Activated CD4-positive, alpha-beta T cell treated with anti-CD3 and anti-CD28 coated beads for 48 hours (primary cell): Measurements from ENCODE around the gene STAP1.
"Not testable (repeated sequence)": the region's sequence is repeated elsewhere in the genome, so short reads cannot be mapped to it uniquely, and the experiment has no call there.

ENCODE experiments used
- DNase-seq: peaks from one replicate; pipeline ENCODE4 v3.0.0-alpha.2; 2020

The STAP1 gene, protein sequence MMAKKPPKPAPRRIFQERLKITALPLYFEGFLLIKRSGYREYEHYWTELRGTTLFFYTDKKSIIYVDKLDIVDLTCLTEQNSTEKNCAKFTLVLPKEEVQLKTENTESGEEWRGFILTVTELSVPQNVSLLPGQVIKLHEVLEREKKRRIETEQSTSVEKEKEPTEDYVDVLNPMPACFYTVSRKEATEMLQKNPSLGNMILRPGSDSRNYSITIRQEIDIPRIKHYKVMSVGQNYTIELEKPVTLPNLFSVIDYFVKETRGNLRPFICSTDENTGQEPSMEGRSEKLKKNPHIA

GRCh38 chr4:67558493-67558892, at the start of gene STAP1:
TSS of gene STAP1 (plus strand) at chr4:67558727. CDS start at chr4:67558810, 83 bp downstream.
- DNase-seq: peak; percentile 15

GRCh38 chr4:67512501-67512900, 46.0 kb upstream of the STAP1 start:
- no peak for DNase-seq

GRCh38 chr4:67520141-67520540, 38.4 kb upstream of the STAP1 start:
- no peak for DNase-seq

- no peak for DNase-seq
Observed at GRCh38 chr4:67521506-67521905, 37.0 kb upstream of the STAP1 start.

DNA sequence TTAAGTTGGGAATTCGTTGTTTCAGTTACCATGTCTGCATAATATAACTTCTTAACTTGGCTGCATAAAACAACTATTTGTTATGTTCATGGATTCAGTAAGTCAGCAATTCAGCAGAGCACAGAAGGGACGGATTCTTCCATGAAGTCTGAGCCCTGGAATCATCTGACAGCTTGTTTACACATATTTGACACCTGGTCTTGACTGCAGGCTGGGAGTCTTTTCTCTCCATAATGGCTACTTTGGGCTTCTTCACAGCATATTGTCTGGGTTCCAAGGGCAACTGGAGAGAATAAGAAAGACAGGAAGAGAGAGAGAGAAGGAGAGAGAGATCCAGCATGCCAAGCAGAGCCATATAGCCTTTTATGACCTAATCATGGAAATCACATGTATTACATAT, 36.3 kb upstream of the STAP1 start:
- no peak for DNase-seq

DNA sequence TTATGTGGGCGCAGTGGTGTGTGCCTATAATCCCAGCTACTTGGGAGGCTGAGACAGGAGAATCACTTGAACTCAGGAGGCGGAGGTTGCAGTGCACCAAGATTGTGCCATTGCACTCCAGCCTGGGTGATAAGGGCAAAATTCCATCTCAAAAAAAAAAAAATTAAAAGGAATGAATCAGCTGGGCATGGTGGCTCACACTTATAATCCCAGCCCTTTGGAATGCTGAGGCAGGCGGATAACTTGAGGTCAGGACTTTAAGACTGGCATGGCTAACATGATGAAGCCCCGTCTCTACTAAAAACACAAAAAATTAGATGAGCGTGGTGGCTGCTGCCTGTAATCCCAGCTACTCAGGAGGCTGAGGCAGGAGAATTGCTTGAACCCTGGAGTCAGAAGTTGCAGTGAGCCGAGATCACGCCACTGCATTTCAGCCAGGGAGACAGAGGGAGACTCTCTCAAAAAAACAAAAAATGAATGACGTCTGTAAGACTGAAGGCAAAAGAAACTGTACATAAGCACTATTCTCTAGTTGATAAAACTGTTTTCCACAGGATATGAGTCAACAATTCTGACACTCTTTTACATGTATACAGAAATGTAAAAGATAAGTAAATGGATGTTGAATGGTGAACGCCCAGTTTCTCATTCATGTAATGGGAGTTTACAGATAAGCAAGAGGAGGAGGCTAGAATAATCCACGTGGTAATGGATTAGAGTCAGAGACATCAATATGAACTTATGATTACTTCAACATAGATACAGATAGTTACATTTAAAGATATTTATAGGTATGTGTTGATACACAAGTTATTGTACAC, 35.5 kb upstream of the STAP1 start:
- no peak for DNase-seq

GRCh38 chr4:67524140-67524539, 34.4 kb upstream of the STAP1 start:
- DNase-seq: not testable (repeated sequence)

GRCh38 chr4:67531379-67531962, 27.1 kb upstream of the STAP1 start:
- no peak for DNase-seq

- DNase-seq: not testable (repeated sequence)
Observed at GRCh38 chr4:67532397-67532796, 26.1 kb upstream of the STAP1 start.

DNA sequence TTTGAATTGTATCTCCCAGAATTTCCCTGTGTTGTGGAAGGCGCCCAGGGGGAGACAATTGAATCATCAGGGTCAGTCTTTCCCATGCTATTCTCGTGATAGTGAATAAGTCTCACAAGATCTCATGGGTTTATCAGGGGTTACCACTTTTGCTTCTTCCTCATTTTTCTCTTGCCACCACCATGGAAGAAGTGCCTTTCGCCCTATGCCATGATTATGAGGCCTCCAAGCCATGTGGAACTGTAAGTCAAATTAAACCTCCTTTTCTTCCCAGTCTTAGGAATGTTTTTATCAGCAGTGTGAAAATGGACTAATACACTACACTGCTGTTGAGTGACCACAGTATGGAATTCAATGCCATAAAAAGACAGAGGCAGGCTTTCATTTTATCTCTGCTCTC, 25.4 kb upstream of the STAP1 start:
- no peak for DNase-seq

DNA sequence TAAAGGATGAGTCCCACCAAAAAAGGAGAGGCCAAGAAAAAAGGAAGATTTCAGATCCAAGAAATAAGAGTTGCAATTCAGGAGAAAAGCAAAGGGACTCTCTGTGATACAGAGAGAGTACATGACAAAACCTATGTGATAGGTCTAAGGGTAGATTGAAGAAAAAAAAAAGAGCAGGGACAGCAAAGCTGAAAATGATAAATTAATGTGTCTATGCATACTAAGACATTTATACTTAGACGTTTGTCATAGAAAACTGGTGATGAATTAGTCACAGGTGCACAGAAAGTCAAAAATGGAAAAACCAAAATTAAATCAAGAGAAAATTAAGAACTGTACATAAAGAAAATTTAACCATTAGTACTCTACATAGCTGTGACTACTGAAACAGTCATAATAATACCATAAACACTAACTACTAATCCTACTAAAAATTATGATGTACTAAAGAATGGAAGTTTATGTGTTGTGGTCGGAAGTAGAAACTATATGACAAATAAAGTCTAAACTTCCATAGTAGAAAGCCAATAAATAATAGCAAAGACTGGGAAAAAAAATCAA, 23.2 kb upstream of the STAP1 start:
- DNase-seq: no peak

DNA sequence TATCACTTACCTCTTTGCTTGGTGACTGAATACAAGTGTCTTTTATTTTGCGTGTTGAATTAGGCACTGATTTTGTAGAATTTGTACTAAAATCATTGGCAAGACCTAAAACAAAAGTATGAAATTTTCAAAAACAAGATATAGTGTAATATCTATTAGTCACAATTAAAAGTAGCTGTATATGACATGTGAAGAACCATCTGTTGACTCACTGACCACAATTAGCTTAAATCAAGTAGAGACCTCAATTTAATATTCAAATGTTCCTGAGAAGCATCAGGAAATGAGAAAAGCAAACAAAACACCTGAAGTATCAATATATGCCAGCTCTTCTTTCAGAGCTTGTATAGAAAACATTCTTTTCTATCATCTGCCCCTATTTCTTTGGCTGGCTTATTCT, 18.7 kb upstream of the STAP1 start:
- DNase-seq: no peak

DNA sequence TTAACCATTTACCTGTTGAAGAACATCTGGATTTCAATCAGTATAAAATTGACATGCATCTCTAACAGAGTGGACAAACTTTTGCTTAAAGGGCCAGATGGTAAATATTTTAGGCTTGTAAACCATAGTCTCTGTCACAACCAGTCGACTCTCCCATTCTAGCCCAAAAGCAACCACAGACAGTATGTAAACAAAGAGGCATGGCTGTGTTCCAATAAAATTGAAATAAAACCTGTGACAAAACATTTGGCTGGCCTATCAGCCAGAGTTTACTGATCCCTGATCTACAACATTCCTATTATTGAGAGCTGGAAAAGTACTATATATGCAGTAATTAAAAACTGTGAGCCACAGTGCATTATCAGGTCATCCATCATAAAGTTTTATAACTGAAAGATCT, 16.5 kb upstream of the STAP1 start:
- DNase-seq: no peak

DNA sequence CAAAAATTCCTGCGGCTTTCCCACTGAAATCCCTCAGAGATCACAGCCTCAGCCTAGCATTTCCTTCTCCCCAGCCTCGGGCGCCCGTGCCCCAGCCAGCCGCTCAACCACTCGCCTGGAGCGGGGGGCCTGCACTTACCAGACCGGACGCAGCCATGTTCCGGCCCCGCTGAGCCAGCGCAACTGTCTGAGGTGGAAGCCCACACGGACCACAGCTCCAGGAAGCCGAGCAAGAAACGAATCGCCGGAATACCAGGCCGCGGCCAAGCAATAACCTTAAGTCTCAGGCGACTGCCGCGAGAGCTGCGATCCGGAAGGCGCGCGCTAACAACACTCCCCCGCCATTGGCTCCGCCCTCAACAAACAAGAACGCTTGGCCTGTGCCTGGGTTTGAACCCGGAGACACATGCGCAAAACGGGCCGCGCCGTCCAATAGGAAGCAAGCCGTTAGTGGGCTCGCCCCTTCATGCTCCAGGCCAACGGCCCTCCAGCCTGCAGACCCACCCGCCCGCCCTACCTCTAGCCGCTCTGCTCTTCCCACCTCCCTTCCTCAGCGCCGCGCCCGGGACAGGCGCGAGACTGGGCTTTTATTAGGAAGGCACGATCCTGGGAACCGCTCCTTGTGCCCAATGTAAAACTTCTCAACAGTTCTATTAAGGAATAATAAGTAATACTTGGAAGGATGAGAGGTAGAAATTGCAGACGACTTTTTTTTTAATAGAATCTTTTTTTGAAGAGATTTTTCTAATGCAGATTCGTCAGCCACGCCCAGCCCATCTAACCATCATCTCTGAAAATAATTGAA, 13.1 kb upstream of the STAP1 start, which contains the start of gene CENPC:
CENPC (minus strand) TSS at position 305 of the 805 bp plus-strand sequence; CDS start at position 157, 148 bp downstream.
- peak; percentile 96 for DNase-seq

- no peak for DNase-seq
Observed at GRCh38 chr4:67546004-67546356, 12.5 kb upstream of the STAP1 start.

DNA sequence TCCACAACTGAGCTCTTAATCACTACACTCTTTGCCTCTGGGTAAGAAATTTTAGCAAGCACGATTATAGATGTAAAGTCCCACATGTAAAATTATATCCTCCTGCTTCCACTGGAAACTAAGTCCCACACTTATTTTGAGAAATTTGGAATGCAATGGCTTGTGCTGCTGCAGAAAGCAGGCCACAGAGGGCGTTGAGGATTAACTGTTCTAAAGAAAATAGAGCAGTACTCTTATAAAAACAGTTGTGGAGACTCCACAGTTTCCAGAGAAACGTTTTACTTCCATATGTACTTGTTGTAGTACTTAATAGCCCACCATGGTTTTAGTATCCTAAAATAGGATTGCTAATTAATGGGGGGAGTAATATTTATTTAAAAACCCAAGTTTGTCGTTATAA, 11.6 kb upstream of the STAP1 start:
- no peak for DNase-seq

DNA sequence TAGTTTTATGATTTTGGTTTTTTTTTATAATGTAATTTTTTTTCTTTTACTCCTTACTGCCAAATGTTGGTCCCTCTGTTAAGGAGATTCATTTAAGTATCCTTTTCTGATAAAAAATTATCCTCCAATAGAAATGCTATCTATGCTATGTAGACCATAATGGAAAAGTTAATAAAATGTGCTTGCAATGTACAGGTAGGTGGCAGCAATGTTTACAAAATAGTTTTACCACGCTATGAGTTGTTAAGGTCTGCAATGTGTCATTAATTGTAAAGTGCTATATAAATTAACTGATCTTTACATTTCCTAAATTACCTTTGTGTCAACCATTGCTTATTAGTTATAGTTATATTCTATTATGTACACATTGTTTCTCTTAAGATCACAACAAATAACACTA, 9.4 kb upstream of the STAP1 start:
- no peak for DNase-seq

GRCh38 chr4:67550451-67550850, 8.1 kb upstream of the STAP1 start:
- DNase-seq: no peak

DNA sequence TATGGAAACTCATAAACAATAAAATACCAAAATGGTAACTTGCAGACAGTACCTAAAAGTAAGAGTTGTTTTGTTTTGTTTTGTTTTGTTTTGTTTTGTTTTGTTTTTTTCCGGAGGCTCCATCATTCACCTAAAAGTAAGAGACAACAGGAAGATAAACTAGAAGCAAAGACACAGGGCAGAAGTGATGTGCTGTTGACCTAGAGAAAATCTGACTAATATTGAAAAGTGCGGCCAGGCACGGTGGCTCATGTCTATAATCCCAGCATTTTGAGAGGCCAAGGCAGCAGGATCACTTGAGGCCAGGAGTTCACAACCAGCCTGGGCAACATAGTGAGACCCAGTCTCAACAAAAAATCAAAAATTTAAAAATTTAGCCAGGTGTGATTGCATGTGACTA, 7.7 kb upstream of the STAP1 start:
- DNase-seq: no peak

GRCh38 chr4:67552146-67552792, 6.3 kb upstream of the STAP1 start:
- DNase-seq: not testable (repeated sequence)

DNA sequence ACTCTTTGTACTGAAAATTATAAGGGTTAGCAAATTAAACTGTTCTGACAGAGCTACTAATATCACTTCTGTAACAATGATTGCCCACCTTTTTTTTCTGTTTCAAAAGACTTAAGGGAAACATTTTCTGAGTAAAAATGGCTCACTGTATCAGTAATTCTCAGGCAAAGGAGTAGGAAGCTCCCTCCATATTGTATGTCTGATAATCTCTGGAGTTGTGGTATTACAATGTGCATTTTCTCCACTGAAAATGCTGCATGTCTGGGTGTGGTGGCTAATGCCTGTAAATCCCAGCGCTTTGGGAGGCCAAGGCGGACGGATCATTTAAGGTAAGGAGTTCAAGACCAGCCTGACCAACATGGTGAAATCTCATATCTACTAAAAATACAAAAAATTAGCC, 4.4 kb upstream of the STAP1 start:
- DNase-seq: no peak

GRCh38 chr4:67555447-67555846, 3.1 kb upstream of the STAP1 start:
- no peak for DNase-seq
